Putamen (tissue), 1 donor: ENCODE data around the gene ELL.
"Not testable (repeated sequence)": the region's sequence is repeated elsewhere in the genome, so short reads cannot be mapped to it uniquely, and the experiment has no call there.

Source experiments
- DNase-seq: peaks from one replicate; pipeline ENCODE4 v3.0.0-alpha.2; 2016; ENCODE audit warnings: low spot score

Gene ELL

GRCh38 chr19:18521692-18522123 is at the start of gene ELL:
Gene ELL (minus strand): TSS chr19:18522070. CDS start chr19:18522055, 15 bp downstream.
- DNase-seq, result no peak

- DNase-seq, result no peak
Measured at GRCh38 chr19:18568367-18568766, 46.5 kb upstream of the ELL start.

- no peak for DNase-seq
Measured at GRCh38 chr19:18566953-18567352, 45.1 kb upstream of the ELL start.

- no peak for DNase-seq
Measured at GRCh38 chr19:18562086-18562485, 40.2 kb upstream of the ELL start.

- no peak for DNase-seq
Measured at GRCh38 chr19:18559685-18560084, 37.8 kb upstream of the ELL start.

GRCh38 chr19:18558604-18559003 is 36.7 kb upstream of the ELL start:
- no peak for DNase-seq

- no peak for DNase-seq
Measured at GRCh38 chr19:18558202-18558555, 36.3 kb upstream of the ELL start.

- peak; percentile 98 for DNase-seq
Measured at GRCh38 chr19:18557411-18558201, 35.7 kb upstream of the ELL start, which contains the start of gene KXD1. Gene KXD1 (plus strand): TSS chr19:18557870. CDS start chr19:18562057, 4,187 bp downstream.

- no peak for DNase-seq
Measured at GRCh38 chr19:18551631-18552030, 29.8 kb upstream of the ELL start.

- peak; percentile 71 for DNase-seq
Measured at GRCh38 chr19:18543814-18544475, 22.1 kb upstream of the ELL start.

GRCh38 chr19:18542941-18543813 is 21.3 kb upstream of the ELL start, which contains the start of gene FKBP8:
Gene FKBP8 (minus strand): TSS chr19:18543573. CDS start chr19:18541970, 1,603 bp downstream.
- peak; percentile 90 for DNase-seq

- DNase-seq, result no peak
Measured at GRCh38 chr19:18541992-18542940, 20.4 kb upstream of the ELL start.

GRCh38 chr19:18541258-18541991 is 19.6 kb upstream of the ELL start:
- no peak for DNase-seq

GRCh38 chr19:18540200-18540599 is 18.3 kb upstream of the ELL start:
- DNase-seq, result not testable (repeated sequence)

- DNase-seq, result no peak
Measured at GRCh38 chr19:18539372-18539771, 17.5 kb upstream of the ELL start.

- DNase-seq, result no peak
Measured at GRCh38 chr19:18538115-18538514, 16.2 kb upstream of the ELL start.

GRCh38 chr19:18537431-18537830 is 15.6 kb upstream of the ELL start:
- DNase-seq, result no peak

- DNase-seq, result no peak
Measured at GRCh38 chr19:18536475-18536874, 14.6 kb upstream of the ELL start.

GRCh38 chr19:18533058-18533457 is 11.2 kb upstream of the ELL start:
- no peak for DNase-seq

GRCh38 chr19:18532168-18532890 is 10.5 kb upstream of the ELL start:
- DNase-seq, result no peak
